ENCODE results near the gene PRSS21. TPM values are rescaled to one million over a fixed set of nuclear protein-coding genes. Genes with fewer than 3 reads are reported as not detected.

The PRSS21 gene
- total RNA-seq, 1 donor from 2014 or later, result 3.1 TPM

DNA sequence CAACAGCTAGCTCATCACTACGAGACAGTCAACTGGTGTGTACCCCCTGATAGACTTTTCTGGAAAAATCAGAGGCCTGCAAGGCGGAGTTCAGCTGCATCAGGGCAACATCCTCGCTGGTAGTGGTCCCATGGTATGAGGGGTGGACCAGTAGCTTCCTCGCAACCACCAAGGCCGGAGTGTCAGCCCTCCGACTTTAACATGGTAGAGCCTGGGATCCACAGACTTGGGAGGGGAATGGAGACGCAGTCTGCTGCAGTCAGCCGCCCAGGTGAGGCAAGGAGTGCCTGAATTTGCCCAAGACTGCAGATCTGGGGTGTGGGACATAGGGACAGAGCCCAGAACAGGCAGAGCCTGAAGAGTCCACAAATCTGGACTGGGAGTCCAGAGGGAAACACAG lies 26.5 kb downstream of the PRSS21 start:
- DNase-seq (ENCODE audit: low read depth), result no peak

DNA sequence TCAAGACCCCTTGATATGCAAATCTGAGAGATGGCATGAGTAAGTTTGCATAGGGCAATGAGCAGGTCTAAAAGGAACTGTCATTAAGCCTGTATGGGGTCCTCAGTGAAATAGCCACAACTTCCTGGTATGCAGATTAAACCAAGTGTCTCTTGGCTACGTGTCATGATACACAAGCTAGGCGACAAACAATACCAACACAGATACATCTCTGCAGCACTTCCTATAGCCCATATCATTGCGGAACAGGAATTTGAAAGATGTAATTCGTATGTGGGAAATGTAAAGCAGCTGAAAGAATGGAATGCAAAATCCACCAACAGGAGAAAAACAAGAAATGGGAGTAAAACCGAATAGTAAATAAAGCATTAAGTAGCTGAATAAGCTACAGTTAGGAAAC lies 28.1 kb downstream of the PRSS21 start:
- no peak for DNase-seq (ENCODE audit: low read depth)

DNA sequence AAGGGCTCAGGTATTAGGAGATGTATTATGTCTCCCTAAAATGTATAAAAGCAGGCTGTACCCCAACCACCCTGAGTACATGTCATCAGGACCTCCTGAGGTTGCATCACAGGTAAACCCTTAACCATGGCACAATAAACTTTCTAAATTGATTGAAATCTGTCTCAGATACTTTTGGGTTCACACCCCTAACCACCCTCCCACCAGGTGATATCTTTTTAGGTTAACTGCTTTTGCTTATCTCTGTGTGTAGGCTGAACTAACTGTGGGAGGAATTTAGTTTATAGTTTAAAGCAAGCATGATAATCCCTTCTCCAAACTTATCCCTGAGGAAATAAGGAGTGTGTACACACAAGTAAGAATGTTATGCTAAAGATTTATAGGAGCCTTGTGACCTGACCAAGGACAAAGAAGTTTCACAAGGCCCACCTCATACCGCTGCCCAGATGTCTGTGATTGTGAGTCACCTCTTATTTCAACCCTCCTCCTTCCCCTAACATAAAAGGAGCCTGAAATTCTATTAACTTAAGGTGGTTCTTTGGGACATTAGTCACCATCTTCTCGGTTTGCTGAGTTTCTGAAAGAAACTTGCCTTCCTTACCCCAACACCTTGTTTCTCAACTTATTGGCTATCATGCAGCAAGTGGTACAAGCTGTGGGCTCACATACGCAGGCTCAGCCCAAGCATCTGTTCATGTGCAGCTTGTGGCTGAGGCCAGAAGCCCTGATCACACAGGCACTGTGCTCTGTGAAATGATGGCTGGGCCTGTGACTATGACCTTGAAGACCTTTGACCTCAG lies 29.7 kb downstream of the PRSS21 start:
- DNase-seq (ENCODE audit: low read depth), result peak; percentile 99

GRCh38 chr16:2848933-2849725 lies 32.1 kb downstream of the PRSS21 start:
- DNase-seq (ENCODE audit: low read depth), result no peak

DNA sequence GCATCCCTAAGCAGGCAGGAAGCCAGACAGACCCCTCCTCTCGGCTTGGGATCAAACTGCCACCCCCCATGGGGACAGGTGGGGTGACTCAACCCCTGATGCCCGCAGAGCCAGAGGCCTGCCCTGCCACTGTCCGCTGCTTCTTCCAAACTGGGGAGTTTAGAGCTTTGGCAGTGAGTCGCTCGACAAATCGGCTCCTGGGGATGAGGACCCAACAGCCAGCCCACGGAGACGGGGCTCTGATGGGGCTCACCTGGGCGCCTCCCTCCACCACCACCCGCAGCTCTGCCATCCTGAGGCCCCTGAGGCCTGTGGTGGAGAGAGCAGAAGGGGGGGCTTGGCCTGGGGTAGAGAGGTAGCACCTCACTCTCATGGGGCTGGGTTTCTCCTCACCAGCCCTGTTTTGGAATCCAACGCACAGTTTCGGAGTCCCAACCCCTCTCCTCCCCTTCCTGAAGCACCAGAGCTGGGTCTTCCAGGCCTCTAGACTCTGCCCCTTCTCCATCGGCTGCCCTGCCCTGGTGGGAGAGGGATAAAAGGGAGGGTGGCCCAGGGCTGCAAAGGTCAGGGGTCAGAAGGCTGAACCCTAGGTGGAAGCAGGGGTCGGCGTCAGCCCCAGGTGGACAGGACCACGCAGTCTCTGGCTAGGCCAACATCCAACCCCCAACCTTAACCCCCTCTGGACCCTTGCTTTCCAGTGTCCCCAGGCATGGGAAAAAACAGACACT lies 35.1 kb downstream of the PRSS21 start:
- no peak for DNase-seq (ENCODE audit: low read depth)

GRCh38 chr16:2852731-2853507 lies 35.9 kb downstream of the PRSS21 start:
- DNase-seq (ENCODE audit: low read depth), result no peak

GRCh38 chr16:2853531-2854073 lies 36.6 kb downstream of the PRSS21 start:
- no peak for DNase-seq (ENCODE audit: low read depth)

DNA sequence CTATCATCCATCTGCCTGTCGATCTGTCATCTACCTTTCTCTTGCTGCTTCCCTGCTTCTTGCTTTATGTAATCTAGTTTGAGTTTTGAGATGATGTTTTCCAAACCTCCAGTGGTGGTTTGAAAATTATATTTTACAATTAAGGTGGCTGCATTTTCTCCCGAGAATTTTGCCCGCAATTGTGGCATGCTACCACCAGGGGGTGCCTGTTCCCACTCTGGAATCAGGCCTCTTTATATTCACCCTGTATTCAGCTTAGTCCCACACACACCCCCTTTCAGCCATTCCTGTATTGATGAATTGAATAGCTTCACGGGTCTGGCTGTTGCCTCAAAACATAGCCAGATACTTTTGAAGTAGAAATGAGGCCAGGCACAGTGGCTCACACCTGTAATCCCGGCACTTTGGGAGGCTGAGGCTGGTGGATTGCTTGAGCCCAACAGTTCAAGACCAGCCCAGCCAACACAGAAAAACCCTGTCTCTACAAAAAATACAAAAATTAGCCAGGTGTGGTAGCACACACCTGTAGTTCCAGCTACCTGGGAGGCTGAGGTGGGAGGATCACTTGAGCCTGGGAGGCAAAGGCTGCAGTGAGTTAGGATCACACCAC lies 37.8 kb downstream of the PRSS21 start:
- no peak for DNase-seq (ENCODE audit: low read depth)

DNA sequence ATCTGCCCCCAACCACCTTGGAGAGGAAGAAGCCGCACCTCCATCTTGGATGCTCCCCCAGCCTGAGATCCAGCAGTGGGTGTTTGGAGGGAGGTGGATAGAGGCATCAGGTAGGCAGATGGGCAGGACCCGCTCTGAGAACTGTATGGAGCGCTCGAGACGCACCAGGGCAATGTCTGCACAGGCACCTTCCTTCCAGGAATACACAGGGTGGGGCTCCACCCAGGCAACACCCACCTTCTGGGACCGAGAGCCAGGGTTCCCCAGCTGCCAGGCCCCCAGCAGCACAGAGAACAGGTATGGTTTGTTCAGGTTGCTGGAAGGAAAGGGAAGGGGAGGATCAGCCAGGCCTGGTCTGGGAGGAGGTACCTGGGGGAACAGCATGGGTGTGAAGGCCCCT lies 38.5 kb downstream of the PRSS21 start:
- DNase-seq (ENCODE audit: low read depth), result no peak

- DNase-seq (ENCODE audit: low read depth), result no peak
Observed at GRCh38 chr16:2856061-2856670, 39.1 kb downstream of the PRSS21 start.

DNA sequence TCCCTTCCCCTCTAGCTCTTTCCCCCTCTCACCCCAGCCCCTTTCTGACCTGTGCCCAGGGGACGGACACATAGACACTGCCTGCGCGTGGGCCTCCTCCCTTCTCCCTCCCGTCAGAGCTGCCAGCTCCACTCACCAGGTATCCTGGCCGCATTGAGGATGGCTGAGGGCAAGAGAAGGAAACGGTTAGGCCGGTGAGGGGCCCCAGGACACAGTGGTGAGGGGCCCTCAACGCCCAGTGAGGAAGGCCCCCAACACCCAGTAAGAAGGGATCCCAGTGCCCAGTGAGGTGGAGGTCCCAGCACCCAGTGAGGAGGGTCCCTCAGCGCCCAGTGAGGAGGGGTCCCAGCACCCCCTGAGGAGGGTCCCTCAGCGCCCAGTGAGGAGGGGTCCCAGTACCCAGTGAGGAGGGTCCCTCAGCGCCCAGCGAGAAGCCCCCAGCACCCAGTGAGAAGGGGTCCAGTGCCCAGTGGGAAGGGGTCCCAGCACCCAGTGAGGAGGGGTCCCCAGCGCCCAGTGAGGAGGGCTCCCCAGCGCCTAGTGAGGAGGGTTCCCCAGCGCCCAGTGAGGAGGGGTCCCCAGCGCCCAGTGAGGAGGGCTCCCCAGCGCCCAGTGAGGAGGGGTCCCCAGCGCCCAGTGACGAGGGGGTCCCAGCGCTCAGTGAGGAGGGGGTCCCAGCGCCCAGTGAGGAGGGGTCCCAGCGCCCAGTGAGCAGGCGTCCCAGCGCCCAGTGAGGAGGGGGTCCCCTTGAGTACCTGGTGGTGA lies 39.8 kb downstream of the PRSS21 start:
- no peak for DNase-seq (ENCODE audit: low read depth)

GRCh38 chr16:2857451-2858244 lies 40.6 kb downstream of the PRSS21 start, which contains the start of gene PRSS22:
Gene PRSS22 (minus strand): TSS chr16:2858170. CDS start chr16:2858104, 66 bp downstream.
- DNase-seq (ENCODE audit: low read depth), result no peak

DNA sequence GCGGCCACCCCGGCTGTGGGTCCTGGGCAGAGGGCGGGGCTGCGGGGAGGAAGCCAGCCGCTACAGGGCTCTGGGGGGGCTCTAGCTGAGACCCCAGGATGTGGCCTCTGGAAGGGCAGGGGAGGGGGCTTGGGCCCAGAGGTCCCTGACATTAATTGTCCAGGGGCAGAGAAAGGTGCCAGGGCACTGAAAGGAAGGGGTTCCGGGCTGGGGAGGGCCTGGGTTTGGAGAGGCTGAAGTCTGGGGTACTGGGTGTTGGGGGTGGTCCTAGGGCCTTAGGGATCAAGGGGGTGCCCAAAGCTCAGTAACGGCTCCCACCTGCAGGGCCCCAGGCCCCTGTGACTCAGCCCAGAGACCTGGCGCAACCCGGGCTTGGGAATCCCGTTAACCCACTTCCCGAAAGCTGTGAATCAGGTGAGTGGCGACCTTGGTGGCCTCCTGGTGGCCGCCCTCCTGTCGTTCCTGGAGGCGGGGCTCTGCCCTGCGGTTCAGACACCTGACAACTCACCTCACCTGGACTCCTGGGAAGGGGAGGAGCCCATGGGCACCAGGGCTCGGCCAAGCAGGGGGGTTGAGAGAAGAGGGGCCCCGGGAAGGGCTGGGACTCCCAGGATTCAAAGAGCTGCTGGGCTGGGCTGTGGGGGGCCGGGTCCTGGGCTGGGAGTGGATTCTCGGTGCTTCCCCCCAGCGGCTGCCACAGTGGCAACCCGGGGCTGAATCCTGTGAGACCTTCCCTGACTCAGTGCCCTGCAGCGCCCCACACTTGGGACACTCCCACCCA lies 41.4 kb downstream of the PRSS21 start:
- DNase-seq (ENCODE audit: low read depth), result peak; percentile 59

GRCh38 chr16:2859686-2860265 lies 42.7 kb downstream of the PRSS21 start:
- DNase-seq (ENCODE audit: low read depth), result no peak

- DNase-seq (ENCODE audit: low read depth), result peak; percentile 65
Observed at GRCh38 chr16:2860826-2861567, 44.0 kb downstream of the PRSS21 start.

- DNase-seq (ENCODE audit: low read depth), result no peak
Observed at GRCh38 chr16:2865651-2866050, 48.6 kb downstream of the PRSS21 start.

DNA sequence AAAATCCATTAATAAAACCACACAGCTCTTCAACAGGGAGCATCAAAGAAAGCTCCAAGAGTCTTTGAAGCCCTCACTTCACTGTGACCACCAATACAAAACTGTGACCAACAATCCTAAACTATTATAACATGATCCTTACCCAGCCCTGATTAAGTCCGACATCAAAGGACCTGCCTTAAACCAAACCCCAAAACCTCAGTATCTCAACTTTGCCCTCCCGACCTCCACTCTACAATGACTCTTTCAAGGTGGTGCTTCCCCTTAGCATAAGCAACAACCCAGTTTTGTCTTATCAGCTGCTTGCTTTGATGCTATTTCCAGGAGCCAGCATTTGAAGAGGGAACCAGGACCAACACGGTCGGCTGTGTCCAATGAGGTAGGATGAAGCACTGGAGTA lies 49.4 kb downstream of the PRSS21 start:
- no peak for DNase-seq (ENCODE audit: low read depth)
